ENCODE measurements around the gene ALK.

Gene ALK

GRCh38 chr2:29469516-29469915 is 451.9 kb downstream of the ALK start:
- no peak for DNase-seq (ENCODE audit: low read depth)
- no peak overlapping the region for H3K4me3 ChIP-seq (ENCODE audit: control insufficient read depth, low read depth, low read length)
- TF ChIP-seq CTCF (conservative IDR thresholded peaks at IDR 0.05; ENCODE audit: control insufficient read depth, insufficient read depth, low read depth, low read length): no peak

GRCh38 chr2:29463181-29463900 is 458.0 kb downstream of the ALK start:
- peak; percentile 58 for DNase-seq (ENCODE audit: low read depth)
- no peak overlapping the region for H3K4me3 ChIP-seq (ENCODE audit: control insufficient read depth, low read depth, low read length)

GRCh38 chr2:29462293-29462692 is 459.1 kb downstream of the ALK start:
- DNase-seq (ENCODE audit: low read depth): peak; percentile 43
- no peak overlapping the region for H3K4me3 ChIP-seq (ENCODE audit: control insufficient read depth, low read depth, low read length)
- TF ChIP-seq CTCF (conservative IDR thresholded peaks at IDR 0.05; ENCODE audit: control insufficient read depth, insufficient read depth, low read depth, low read length): no peak

More at GRCh38 chr2:29463181-29463900, 458.0 kb downstream of the ALK start:
- TF ChIP-seq CTCF (conservative IDR thresholded peaks at IDR 0.05; ENCODE audit: control insufficient read depth, insufficient read depth, low read depth, low read length): no peak

- TF ChIP-seq CTCF (conservative IDR thresholded peaks at IDR 0.05; ENCODE audit: control insufficient read depth, insufficient read depth, low read depth, low read length): no peak
- no peak overlapping the region for H3K4me3 ChIP-seq (ENCODE audit: control insufficient read depth, low read depth, low read length)
- DNase-seq (ENCODE audit: low read depth): no peak
These were observed 461.2 kb downstream of the ALK start for GRCh38 chr2:29460190-29460589.

GRCh38 chr2:29459445-29460179 is 461.8 kb downstream of the ALK start:
- peak; percentile 79 for DNase-seq (ENCODE audit: low read depth)
- H3K4me3 ChIP-seq (ENCODE audit: control insufficient read depth, low read depth, low read length): no peak overlapping the region
- TF ChIP-seq CTCF (conservative IDR thresholded peaks at IDR 0.05; ENCODE audit: control insufficient read depth, insufficient read depth, low read depth, low read length): no peak

- no peak for DNase-seq (ENCODE audit: low read depth)
- no peak overlapping the region for H3K4me3 ChIP-seq (ENCODE audit: control insufficient read depth, low read depth, low read length)
- no peak for TF ChIP-seq CTCF (conservative IDR thresholded peaks at IDR 0.05; ENCODE audit: control insufficient read depth, insufficient read depth, low read depth, low read length)
These were observed 465.0 kb downstream of the ALK start for GRCh38 chr2:29456429-29456828.
